K562 (cell line): ENCODE results near the gene TREH. TPM values are rescaled to one million over a fixed set of nuclear protein-coding genes. Genes with fewer than 3 reads are reported as not detected.

Experiments used
- ARID1B ChIP-seq: fragments of 450-650 bp; IDR thresholded peaks from 2 replicates; pipeline ENCODE4 v1.6.1; 2016; ENCODE audit warnings: antibody characterized with exemption, mild to moderate bottlenecking, inconsistent platforms
- CBX3 ChIP-seq, 2 experiments: IDR thresholded peaks; 1 replicate in 1 of 2; 2 replicates in 1 of 2; pipeline ENCODE4 v1.6.1; 2012; ENCODE audit warnings: inconsistent platforms in 2 of 2, low read length in 2 of 2, borderline replicate concordance in 1 of 2, control low read depth in 1 of 2
- CREM ChIP-seq: IDR thresholded peaks from 2 replicates; pipeline ENCODE4 v1.6.1; 2014; ENCODE audit warnings: antibody characterized with exemption, low read depth
- DDX20 ChIP-seq: fragments of 450-650 bp; IDR thresholded peaks from 2 replicates; pipeline ENCODE4 v1.6.1; 2016; ENCODE audit warnings: missing genetic modification characterization, low read depth, mild to moderate bottlenecking, missing compliant biosample characterization, moderate library complexity
- E2F3 ChIP-seq: fragments of 250-450 bp; sonication (Bioruptor Pico); IDR thresholded peaks from 2 replicates; pipeline ENCODE4 v1.4.0; 2020; ENCODE audit warnings: mild to moderate bottlenecking
- HNRNPUL1 ChIP-seq: fragments of 200-400 bp; formaldehyde crosslinking; IDR thresholded peaks from 2 replicates; pipeline ENCODE4 v1.6.1; 2017; ENCODE audit warnings: low read length
- KLF13 ChIP-seq: fragments of 450-650 bp; IDR thresholded peaks from 2 replicates; pipeline ENCODE4 v1.6.1; 2016; ENCODE audit warnings: missing genetic modification characterization, low read depth, mild to moderate bottlenecking, missing compliant biosample characterization, moderate library complexity, borderline replicate concordance
- L3MBTL2 ChIP-seq: fragments of 450-650 bp; IDR thresholded peaks from 2 replicates; pipeline ENCODE4 v1.6.1; 2016; ENCODE audit warnings: mild to moderate bottlenecking, moderate library complexity
- MAFG ChIP-seq: fragments of 450-650 bp; conservative IDR thresholded peaks from 2 replicates; pipeline ENCODE4 v1.6.1; 2016; ENCODE audit warnings: missing genetic modification characterization, missing compliant biosample characterization
- MNT ChIP-seq, 2 experiments: fragments of 450-650 bp; conservative IDR thresholded peaks; 2 replicates each; pipeline ENCODE4 v1.6.1; 2017; ENCODE audit warnings: mild to moderate bottlenecking in 2 of 2, moderate library complexity in 2 of 2
- MYC ChIP-seq, 2 experiments: fragments of 250-450 bp in 1 of 2; sonication (Bioruptor Pico) in 1 of 2; IDR thresholded peaks; 2 replicates each; pipeline versions ENCODE4 v1.5.1 to v1.6.1; 2012 to 2021; ENCODE audit warnings: low read depth in 2 of 2, borderline replicate concordance in 1 of 2, improper control_type of control experiment in 1 of 2, low read length in 1 of 2, mild to moderate bottlenecking in 1 of 2, moderate library complexity in 1 of 2
- RBM25 ChIP-seq: fragments of 200-400 bp; formaldehyde crosslinking; IDR thresholded peaks from 2 replicates; pipeline ENCODE4 v1.6.1; 2018; ENCODE audit warnings: low read length, low read depth, moderate library complexity; ENCODE audit not compliant: severe bottlenecking
- RCOR1 ChIP-seq, 2 experiments: IDR thresholded peaks; 2 replicates each; pipeline ENCODE4 v1.6.1; 2012; ENCODE audit warnings: low read depth in 2 of 2, low read length in 2 of 2, borderline replicate concordance in 1 of 2, improper control_type of control experiment in 1 of 2
- SNIP1 ChIP-seq: fragments of 450-650 bp; IDR thresholded peaks from 2 replicates; pipeline ENCODE4 v1.7.1; 2017; ENCODE audit warnings: low read depth, mild to moderate bottlenecking
- SP2 ChIP-seq: IDR thresholded peaks from 2 replicates; pipeline ENCODE4 v1.6.1; 2011; ENCODE audit warnings: mild to moderate bottlenecking, low read depth, low read length, moderate library complexity; ENCODE audit not compliant: poor library complexity, severe bottlenecking; ENCODE audit errors: extremely low read depth
- SREBF2 ChIP-seq: sonication (generic); formaldehyde crosslinking; IDR thresholded peaks from 2 replicates; pipeline ENCODE4 v1.4.0; 2020; ENCODE audit warnings: mild to moderate bottlenecking, missing genetic modification reagents
- SRSF9 ChIP-seq: fragments of 200-400 bp; formaldehyde crosslinking; IDR thresholded peaks from 2 replicates; pipeline ENCODE4 v1.6.1; 2017; ENCODE audit warnings: low read depth, low read length, borderline replicate concordance
- TAL1 ChIP-seq: fragments of 450-650 bp; IDR thresholded peaks from 2 replicates; pipeline ENCODE4 v1.6.1; 2016; ENCODE audit warnings: mild to moderate bottlenecking
- THRAP3 ChIP-seq: fragments of 450-650 bp; IDR thresholded peaks from 2 replicates; pipeline ENCODE4 v1.6.1; 2016; ENCODE audit warnings: mild to moderate bottlenecking, inconsistent platforms, borderline replicate concordance
- ZNF778 ChIP-seq: fragments of 450-650 bp; formaldehyde crosslinking; IDR thresholded peaks from 2 replicates; pipeline ENCODE4 v1.4.0; 2020; ENCODE audit warnings: mild to moderate bottlenecking, moderate library complexity
- polyA plus RNA-seq, 8 experiments: library from polyadenylated mRNA; depleted of rRNA in 4 of 8; stranded (reverse) in 5 of 8; unstranded in 3 of 8; fragments of >200 nt; fragmentation: Nextera tagmentation in 2 of 8; fragmentation: Illumina TruSeq in 1 of 8; extraction: Ambion mirVana in 2 of 8; extraction: Trizol in 1 of 8; gene quantifications; 2 replicates each; pipeline versions ENCODE4 v1.2.1 to v1.2.3, GENCODE V29; 2011 to 2014; ENCODE audit warnings: inconsistent platforms in 1 of 8, missing spikeins in 1 of 8
- total RNA-seq, 7 experiments: library from RNA; depleted of rRNA in 6 of 7; stranded (reverse); fragments of >200 nt in 6 of 7; fragmentation: Illumina TruSeq in 2 of 7; extraction: Trizol in 2 of 7; gene quantifications; 2 replicates each; pipeline versions ENCODE4 v1.2.1 to v1.2.3, GENCODE V29; 2011 to 2021; ENCODE audit warnings: low replicate concordance in 1 of 7
- TF ChIP-seq, protein P1 (sequence below): fragments of 450-650 bp; IDR thresholded peaks from 2 replicates; pipeline ENCODE4 v1.6.1; 2017; ENCODE audit warnings: antibody characterized with exemption, mild to moderate bottlenecking

TREH gene
- total and polyA plus RNA-seq, 9 of the 15 experiments (the other 6 are each of a cell fraction or from before 2014, with no cell fraction given), result 0.09 to 0.20 (median 0.11) TPM; not detected in 6

DNA sequence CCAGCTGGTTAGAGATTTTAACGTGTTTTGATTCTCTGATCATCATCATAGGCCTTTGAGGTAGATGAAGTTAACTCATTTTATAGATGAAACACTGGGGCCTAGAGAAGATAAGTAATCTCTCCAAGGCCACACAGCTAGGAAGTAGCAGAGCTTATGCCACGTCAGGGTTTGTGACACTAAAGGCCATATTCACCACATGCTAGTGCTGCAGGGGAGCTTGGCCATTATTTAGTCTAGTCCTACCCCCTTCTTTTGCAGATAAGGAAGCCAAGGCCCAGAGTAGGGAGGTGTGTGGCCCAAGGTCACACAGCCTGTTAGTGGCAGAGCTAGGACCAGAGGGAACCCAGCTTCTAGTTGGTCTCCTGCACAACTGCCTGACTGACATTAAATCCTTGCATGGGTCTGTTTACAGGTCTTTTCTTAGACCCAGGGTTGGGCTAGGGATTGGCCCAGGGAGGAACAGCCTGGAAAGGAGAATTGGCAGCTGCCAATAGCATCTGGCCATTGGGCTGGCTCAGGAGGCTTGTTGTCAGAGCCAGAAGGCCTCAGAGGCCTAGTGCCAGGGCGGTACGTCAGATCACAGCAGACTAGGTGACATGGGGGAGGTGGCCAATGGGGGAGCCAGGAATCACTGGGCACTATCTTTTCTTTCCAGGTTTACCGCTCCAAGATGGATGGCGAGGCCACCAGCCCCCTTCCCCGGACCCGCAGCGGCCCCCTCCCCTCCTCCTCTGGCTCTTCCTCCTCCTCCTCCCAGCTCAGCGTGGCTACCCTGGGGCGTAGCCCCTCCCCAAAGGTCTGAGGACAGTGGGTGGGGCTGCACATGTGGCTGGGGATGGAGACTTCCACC, 36.1 kb downstream of the TREH start (continued):
- TF ChIP-seq SNIP1 (no peak), RCOR1 (IDR thresholded peaks at IDR 0.05; ENCODE audit: borderline replicate concordance in 1 of 2, low read depth in 2 of 2, low read length in 2 of 2) (0 out of 4 replicates have a peak, but pooled peaks of 1 of the 2 experiments have one; percentile 6), CBX3 (IDR thresholded peaks at IDR 0.05; ENCODE audit: borderline replicate concordance in 1 of 2, low read length in 2 of 2) (no peak), E2F3 (CRISPR knock-in tag) (no peak), DDX20 (tag) (no peak), KLF13 (tag) (no peak), SP2 (no peak), L3MBTL2 (peak; percentile 40; the same call in 1 of the 2 replicates), MNT (conservative IDR thresholded peaks at IDR 0.05) (0 out of 4 replicates have a peak, but pooled peaks of 1 of the 2 experiments have one; percentile 25), MAFG (tag) (0 out of 2 replicates have a peak, but pooled peaks have one; percentile 21), MYC (IDR thresholded peaks at IDR 0.05; ENCODE audit: low read depth, low read length) (peak; percentile 58; the same call in 1 of the 2 replicates), MYC (CRISPR knock-in tag; IDR thresholded peaks at IDR 0.05; ENCODE audit: borderline replicate concordance, low read depth) (no peak), RBM25 (peak; percentile 83), HNRNPUL1 (no peak), SREBF2 (CRISPR knock-in tag) (no peak), THRAP3 (no peak), TAL1 (peak; percentile 5; the same call in 1 of the 2 replicates), ZNF778 (CRISPR knock-in tag) (no peak), CREM (peak; percentile 37; the same call in 1 of the 2 replicates), ARID1B (peak; percentile 46; the same call in 1 of the 2 replicates), SRSF9 (no peak)
- TF ChIP-seq, protein P1, sequence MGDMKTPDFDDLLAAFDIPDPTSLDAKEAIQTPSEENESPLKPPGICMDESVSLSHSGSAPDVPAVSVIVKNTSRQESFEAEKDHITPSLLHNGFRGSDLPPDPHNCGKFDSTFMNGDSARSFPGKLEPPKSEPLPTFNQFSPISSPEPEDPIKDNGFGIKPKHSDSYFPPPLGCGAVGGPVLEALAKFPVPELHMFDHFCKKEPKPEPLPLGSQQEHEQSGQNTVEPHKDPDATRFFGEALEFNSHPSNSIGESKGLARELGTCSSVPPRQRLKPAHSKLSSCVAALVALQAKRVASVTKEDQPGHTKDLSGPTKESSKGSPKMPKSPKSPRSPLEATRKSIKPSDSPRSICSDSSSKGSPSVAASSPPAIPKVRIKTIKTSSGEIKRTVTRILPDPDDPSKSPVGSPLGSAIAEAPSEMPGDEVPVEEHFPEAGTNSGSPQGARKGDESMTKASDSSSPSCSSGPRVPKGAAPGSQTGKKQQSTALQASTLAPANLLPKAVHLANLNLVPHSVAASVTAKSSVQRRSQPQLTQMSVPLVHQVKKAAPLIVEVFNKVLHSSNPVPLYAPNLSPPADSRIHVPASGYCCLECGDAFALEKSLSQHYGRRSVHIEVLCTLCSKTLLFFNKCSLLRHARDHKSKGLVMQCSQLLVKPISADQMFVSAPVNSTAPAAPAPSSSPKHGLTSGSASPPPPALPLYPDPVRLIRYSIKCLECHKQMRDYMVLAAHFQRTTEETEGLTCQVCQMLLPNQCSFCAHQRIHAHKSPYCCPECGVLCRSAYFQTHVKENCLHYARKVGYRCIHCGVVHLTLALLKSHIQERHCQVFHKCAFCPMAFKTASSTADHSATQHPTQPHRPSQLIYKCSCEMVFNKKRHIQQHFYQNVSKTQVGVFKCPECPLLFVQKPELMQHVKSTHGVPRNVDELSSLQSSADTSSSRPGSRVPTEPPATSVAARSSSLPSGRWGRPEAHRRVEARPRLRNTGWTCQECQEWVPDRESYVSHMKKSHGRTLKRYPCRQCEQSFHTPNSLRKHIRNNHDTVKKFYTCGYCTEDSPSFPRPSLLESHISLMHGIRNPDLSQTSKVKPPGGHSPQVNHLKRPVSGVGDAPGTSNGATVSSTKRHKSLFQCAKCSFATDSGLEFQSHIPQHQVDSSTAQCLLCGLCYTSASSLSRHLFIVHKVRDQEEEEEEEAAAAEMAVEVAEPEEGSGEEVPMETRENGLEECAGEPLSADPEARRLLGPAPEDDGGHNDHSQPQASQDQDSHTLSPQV, result peak; percentile 53
